GM10266 (cell line): Measurements from ENCODE around the gene NFATC2.

Source experiments
- DNase-seq: peaks from one replicate; pipeline ENCODE4 v3.0.0; 2012; ENCODE audit errors: extremely low spot score
- TF ChIP-seq, protein P1 (sequence below): IDR thresholded peaks from 2 replicates; pipeline ENCODE4 v1.5.1; 2012; ENCODE audit warnings: mild to moderate bottlenecking, low read depth; ENCODE audit not compliant: control insufficient read depth, insufficient read depth; ENCODE audit errors: missing control alignments

NFATC2 gene

DNA sequence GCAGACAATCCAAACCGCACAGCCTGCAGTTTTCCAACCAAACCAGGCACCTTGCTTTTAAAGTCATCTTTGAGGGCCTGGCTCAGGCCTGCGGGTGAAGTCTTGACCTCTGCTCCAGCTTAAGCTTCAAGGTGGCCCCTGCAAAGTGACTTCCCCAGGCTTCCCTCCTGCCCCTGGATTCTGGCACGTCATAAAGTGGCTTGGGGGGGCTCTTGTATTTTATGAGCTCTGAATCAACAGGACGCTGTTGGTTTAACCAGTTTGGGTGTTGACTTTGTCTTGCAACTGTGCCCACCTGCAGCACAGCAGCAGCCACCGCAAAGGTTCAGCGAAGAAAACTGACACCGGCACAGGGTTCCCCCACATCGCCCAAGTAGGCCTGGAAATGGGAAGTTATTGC, 81.2 kb downstream of the NFATC2 start:
- DNase-seq: no peak
- TF ChIP-seq, protein P1, sequence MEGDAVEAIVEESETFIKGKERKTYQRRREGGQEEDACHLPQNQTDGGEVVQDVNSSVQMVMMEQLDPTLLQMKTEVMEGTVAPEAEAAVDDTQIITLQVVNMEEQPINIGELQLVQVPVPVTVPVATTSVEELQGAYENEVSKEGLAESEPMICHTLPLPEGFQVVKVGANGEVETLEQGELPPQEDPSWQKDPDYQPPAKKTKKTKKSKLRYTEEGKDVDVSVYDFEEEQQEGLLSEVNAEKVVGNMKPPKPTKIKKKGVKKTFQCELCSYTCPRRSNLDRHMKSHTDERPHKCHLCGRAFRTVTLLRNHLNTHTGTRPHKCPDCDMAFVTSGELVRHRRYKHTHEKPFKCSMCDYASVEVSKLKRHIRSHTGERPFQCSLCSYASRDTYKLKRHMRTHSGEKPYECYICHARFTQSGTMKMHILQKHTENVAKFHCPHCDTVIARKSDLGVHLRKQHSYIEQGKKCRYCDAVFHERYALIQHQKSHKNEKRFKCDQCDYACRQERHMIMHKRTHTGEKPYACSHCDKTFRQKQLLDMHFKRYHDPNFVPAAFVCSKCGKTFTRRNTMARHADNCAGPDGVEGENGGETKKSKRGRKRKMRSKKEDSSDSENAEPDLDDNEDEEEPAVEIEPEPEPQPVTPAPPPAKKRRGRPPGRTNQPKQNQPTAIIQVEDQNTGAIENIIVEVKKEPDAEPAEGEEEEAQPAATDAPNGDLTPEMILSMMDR: no peak

DNA sequence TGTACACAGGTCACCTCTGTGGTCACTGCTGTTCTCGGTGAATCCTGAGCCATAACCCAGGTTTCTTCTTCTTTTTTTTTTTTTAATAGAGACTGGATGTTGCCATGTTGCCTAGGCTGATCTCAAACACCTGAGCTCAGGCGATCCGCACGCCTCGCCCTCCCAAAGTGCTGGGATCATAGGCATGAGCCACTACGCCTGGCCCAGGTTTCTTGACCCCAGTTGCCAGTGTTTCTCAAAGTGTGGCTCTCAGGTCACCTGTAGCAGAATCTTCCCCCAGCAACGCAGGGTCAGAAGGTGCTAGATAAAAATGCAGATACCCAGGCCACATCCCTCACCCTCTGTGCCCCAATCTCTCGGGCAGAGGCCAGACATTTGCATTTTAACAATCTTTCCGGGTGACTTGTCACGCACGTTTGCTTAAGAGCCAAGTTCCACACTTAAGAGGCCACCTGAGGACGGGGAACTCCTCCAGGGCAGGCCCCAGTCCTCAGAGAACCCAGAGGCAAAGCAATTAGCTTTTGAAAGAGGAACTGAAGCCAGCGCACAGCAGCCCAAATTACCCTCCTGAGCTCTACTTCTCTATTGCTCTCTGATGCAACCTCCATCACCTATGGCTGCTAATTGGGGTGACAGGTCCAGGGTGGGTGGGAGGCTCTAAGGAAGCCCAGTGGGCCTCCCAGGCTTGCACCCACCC, 81.8 kb downstream of the NFATC2 start:
- TF ChIP-seq, protein P1: no peak
- DNase-seq: peak; percentile 82

- DNase-seq: no peak
- TF ChIP-seq, protein P1: no peak
These were observed 82.4 kb downstream of the NFATC2 start for GRCh38 chr20:51460163-51460562.

DNA sequence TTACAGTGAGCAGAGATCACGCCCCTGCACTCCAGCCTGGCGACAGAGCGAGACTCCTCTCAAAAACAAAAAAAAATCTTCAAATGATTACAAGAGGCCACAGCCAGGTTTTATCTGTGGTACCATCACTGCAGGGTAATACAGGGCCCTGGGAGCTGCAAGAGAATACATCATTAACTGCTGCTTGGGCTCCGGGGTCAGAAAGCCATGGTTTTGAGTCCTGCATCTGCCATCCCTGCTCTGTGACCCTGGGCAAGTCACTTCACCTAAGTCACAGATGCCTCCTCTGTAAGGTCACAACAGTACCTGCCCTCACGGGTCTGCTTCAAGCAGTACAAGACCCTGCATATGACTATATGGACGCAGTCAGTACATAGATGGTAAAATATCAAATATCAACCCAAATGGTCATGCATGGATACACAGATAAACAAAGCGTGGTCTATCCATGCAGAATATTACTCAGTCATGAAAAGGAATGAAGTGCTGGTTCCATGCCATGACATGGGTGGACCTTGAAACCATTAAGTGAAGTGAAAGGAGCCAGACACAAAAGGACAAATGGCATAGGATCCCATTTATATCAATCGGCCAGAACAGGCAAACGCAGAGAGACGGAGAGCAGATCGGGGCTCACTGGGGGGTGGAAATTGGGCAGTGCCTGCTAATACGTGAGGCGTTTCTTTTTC, 83.6 kb downstream of the NFATC2 start:
- no peak for DNase-seq
- TF ChIP-seq, protein P1: no peak

GRCh38 chr20:51457533-51457932, 85.0 kb downstream of the NFATC2 start:
- no peak for DNase-seq
- TF ChIP-seq, protein P1: no peak

DNA sequence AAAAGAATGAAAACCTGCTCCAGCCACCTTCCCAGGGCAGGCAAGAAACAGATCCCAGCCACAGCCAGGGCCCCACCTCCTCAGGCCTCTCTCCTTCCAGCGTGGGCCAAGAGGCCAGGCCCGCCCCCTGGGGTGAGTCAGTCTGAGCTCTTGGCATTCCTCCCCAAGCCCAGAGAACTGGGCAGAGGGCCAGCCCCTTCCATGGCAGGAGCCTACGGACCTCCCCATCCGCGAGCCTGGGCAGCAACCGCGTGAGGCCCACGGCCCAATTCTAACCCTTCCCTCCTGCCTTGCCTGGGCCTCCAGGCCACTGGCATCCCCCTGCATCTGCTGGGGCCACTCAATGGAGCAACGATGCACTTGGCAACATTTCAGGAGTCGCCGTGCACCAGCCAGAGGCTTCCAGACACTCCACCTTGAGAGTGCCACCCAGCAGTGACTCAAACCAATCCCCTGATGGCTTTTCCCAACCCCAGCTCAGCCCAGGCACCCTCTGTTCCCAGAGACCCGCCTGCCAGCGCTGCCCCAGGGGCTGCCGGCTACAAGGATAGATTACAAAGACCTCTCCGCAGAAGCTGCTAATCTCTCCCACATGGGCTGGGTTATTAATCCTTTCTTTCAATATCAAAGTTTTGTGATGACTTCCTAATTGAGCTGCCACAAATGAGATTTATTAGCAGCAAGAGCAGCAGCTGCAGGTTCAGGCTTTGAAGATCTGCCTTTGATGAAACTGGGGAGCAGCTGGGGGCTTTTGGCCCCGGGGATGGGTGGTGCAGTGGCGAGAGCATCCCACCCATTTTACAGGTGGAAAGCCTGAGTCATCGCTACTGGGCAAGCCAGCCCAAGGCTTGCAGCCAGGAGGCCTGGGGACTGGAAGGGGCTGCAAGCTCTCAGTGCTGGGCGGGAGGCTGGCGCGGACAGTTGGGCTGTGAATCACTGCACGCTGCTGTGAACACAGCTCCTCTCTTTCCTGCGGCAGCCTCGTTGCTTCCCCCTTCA, 85.7 kb downstream of the NFATC2 start:
- TF ChIP-seq, protein P1: no peak
- no peak for DNase-seq
